Breast epithelium (tissue), 4 donors: Measurements from ENCODE around the gene TMEM132D. TPM values are rescaled to one million over a fixed set of nuclear protein-coding genes. Genes with fewer than 3 reads are reported as not detected.

Source experiments
- DNase-seq, 2 donors: peaks; one replicate each; pipeline ENCODE4 v3.0.0-alpha.2; 2019; ENCODE audit warnings: low spot score in 2 of 2
- H3K27ac ChIP-seq, 2 donors: fragments of 200-600 bp; sonication (generic) in 1 of 2; one replicate each; pipeline ENCODE4 v1.5.1; 2016 to 2019; ENCODE audit warnings: mild to moderate bottlenecking in 1 of 2
- H3K27me3 ChIP-seq, 2 donors: fragments of 200-600 bp; sonication (generic) in 1 of 2; one replicate each; pipeline versions ENCODE4 v1.5.1 to v1.6.0; 2017 to 2019; ENCODE audit warnings: control low read depth in 1 of 2, mild to moderate bottlenecking in 1 of 2
- H3K36me3 ChIP-seq: fragments of 200-600 bp; one replicate; pipeline ENCODE4 v1.5.1; 2019
- H3K4me1 ChIP-seq, 2 donors: fragments of 200-600 bp; sonication (generic); one replicate each; pipeline ENCODE4 v1.5.1; 2016 to 2019; ENCODE audit warnings: control low read depth in 1 of 2
- H3K4me3 ChIP-seq, 3 donors: fragments of 200-600 bp; sonication (generic); 1 replicate in 2 of 3; 2 replicates in 1 of 3; pipeline ENCODE4 v1.5.1; 2016 to 2019; ENCODE audit warnings: mild to moderate bottlenecking in 3 of 3, moderate library complexity in 2 of 3
- H3K9me3 ChIP-seq, 2 donors: fragments of 200-600 bp; sonication (generic) in 1 of 2; one replicate each; pipeline ENCODE4 v1.5.1; 2016 to 2019; ENCODE audit warnings: control low read depth in 1 of 2
- POLR2A ChIP-seq: fragments of 450-650 bp; IDR thresholded peaks from one replicate; pipeline ENCODE4 v1.6.1; 2016; ENCODE audit warnings: antibody characterized with exemption, mild to moderate bottlenecking, moderate library complexity
- POLR2AphosphoS5 ChIP-seq, 3 donors: sonication (generic); formaldehyde crosslinking; IDR thresholded peaks; one replicate each; pipeline ENCODE4 v1.6.1; 2017; ENCODE audit warnings: antibody characterized with exemption in 3 of 3
- intact Hi-C: fragments of 100-400 bp; cut with DNase I; formaldehyde crosslinking; loops from one replicate; pipeline ENCODE4 v1.15.1; 2023; ENCODE audit warnings: low total_unique reads
- total RNA-seq, 3 donors: library from RNA; depleted of rRNA; stranded (reverse); fragments of >200 nt; gene quantifications; one replicate each; pipeline ENCODE4 v1.1.0, GENCODE V29; 2016
- TF ChIP-seq, protein P1 (sequence below), 3 donors: fragments of 450-650 bp; IDR thresholded peaks; one replicate each; pipeline ENCODE4 v1.5.1; 2016 to 2017; ENCODE audit warnings: antibody characterized with exemption in 3 of 3, mild to moderate bottlenecking in 3 of 3, moderate library complexity in 3 of 3

The TMEM132D gene
- total RNA-seq, 3 donors from 2014 or later: not detected

- H3K4me3 ChIP-seq: no peak overlapping the region
- no peaks in the 10 kb centered on the region for H3K36me3 ChIP-seq
- DNase-seq: no peak
- no peak overlapping the region for H3K27ac ChIP-seq
- no peaks in the 10 kb centered on the region for H3K4me1 ChIP-seq
- peaks cover 0 to under 1% of the 10 kb centered on the region in 2 donors for H3K27me3 ChIP-seq
- no peaks in the 10 kb centered on the region for H3K9me3 ChIP-seq
- TF ChIP-seq, protein P1, sequence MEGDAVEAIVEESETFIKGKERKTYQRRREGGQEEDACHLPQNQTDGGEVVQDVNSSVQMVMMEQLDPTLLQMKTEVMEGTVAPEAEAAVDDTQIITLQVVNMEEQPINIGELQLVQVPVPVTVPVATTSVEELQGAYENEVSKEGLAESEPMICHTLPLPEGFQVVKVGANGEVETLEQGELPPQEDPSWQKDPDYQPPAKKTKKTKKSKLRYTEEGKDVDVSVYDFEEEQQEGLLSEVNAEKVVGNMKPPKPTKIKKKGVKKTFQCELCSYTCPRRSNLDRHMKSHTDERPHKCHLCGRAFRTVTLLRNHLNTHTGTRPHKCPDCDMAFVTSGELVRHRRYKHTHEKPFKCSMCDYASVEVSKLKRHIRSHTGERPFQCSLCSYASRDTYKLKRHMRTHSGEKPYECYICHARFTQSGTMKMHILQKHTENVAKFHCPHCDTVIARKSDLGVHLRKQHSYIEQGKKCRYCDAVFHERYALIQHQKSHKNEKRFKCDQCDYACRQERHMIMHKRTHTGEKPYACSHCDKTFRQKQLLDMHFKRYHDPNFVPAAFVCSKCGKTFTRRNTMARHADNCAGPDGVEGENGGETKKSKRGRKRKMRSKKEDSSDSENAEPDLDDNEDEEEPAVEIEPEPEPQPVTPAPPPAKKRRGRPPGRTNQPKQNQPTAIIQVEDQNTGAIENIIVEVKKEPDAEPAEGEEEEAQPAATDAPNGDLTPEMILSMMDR (IDR thresholded peaks at IDR 0.05): no peak
- intact Hi-C loops: no loop called here
Measured at GRCh38 chr12:129839679-129840078, 64.1 kb downstream of the TMEM132D start.

- peaks cover 4% of the 10 kb centered on the region in 2 donors for H3K9me3 ChIP-seq
- peaks cover 0 to 4% of the 10 kb centered on the region in 2 donors for H3K27me3 ChIP-seq
- no peaks in the 10 kb centered on the region for H3K36me3 ChIP-seq
- TF ChIP-seq POLR2AphosphoS5 (IDR thresholded peaks at IDR 0.05) (no peak), POLR2A (no peak)
- TF ChIP-seq, protein P1 (IDR thresholded peaks at IDR 0.05): no peak
- DNase-seq: no peak
- H3K27ac ChIP-seq: no peak overlapping the region
- intact Hi-C loops: no loop called here
- no peaks in the 10 kb centered on the region for H3K4me1 ChIP-seq
- H3K4me3 ChIP-seq: no peak overlapping the region
Measured at GRCh38 chr12:129831294-129831693, 72.5 kb downstream of the TMEM132D start.

DNA sequence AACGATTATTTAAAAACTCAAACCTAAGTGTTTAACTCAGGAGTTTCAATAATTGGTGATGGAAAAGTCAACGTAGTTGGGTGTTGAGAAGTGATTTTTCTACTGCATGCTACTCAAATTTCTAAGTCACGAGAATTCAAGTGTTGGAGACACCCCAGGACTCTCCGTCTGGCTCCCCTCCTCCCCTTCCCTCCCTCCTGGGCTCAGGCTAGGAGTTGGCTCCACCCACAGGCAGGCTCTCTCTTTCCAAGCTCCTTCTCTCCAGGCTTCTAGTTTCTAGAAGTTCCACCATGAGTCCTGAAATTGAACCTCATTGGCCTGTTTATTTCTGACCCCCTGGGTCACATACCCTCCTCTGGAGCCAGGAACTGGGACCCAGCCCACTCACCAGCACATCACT, 73.0 kb downstream of the TMEM132D start:
- Histone ChIP-seq H3K4me1 (no peaks in the 10 kb centered on the region), H3K36me3 (no peaks in the 10 kb centered on the region), H3K27me3 (peaks cover 0 to 4% of the 10 kb centered on the region in 2 donors), H3K4me3 (no peak overlapping the region), H3K27ac (no peak overlapping the region), H3K9me3 (peaks cover 4% of the 10 kb centered on the region in 2 donors)
- no peak for DNase-seq
- TF ChIP-seq POLR2A (no peak), POLR2AphosphoS5 (IDR thresholded peaks at IDR 0.05) (no peak)
- TF ChIP-seq, protein P1 (IDR thresholded peaks at IDR 0.05): no peak
- intact Hi-C loops: no loop called here

DNA sequence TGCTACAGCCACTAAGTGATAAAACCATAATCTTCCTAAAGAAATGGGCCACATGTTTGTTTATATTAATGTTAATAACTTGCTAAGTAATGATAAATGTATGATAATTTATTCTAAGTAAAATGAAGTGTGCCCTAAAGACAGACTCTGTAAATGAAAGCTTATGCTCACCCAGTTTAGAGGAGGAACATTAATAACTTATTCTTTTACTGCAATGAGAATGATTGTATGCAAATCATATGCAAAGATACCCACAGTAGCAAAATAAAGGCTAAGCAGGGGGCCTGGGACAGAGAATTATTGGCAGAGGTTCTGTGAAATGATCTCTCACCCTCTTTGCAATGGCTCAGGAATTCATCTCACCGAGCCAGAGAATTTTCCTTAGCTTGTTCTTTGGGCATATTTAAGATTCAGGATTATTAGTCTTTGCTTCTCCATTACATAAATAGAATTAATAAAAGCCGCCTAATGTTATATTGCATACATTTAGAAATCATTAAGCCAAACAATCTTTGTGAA, 75.9 kb downstream of the TMEM132D start:
- no peaks in the 10 kb centered on the region for H3K27me3 ChIP-seq
- no peaks in the 10 kb centered on the region for H3K4me1 ChIP-seq
- H3K4me3 ChIP-seq: no peak overlapping the region
- TF ChIP-seq, protein P1 (IDR thresholded peaks at IDR 0.05): no peak
- no peak for TF ChIP-seq POLR2A
- no peak for TF ChIP-seq POLR2AphosphoS5 (IDR thresholded peaks at IDR 0.05)
- peaks cover 7 to 13% of the 10 kb centered on the region in 2 donors for H3K9me3 ChIP-seq
- no peak for DNase-seq
- intact Hi-C loops: no loop called here
- no peaks in the 10 kb centered on the region for H3K36me3 ChIP-seq
- H3K27ac ChIP-seq: no peak overlapping the region

- Histone ChIP-seq H3K9me3 (peaks cover 7 to 20% of the 10 kb centered on the region in 2 donors), H3K27me3 (no peaks in the 10 kb centered on the region), H3K36me3 (no peaks in the 10 kb centered on the region), H3K27ac (no peak overlapping the region), H3K4me1 (no peaks in the 10 kb centered on the region), H3K4me3 (no peak overlapping the region)
- no peak for TF ChIP-seq POLR2A
- TF ChIP-seq, protein P1 (IDR thresholded peaks at IDR 0.05): no peak
- no peak for TF ChIP-seq POLR2AphosphoS5 (IDR thresholded peaks at IDR 0.05)
- intact Hi-C loops: no loop called here
- DNase-seq: no peak
Measured at GRCh38 chr12:129827102-129827865, 76.5 kb downstream of the TMEM132D start.
